T-cell (primary cell): ENCODE measurements around the gene BARX2. TPM values are rescaled to one million over a fixed set of nuclear protein-coding genes. Genes with fewer than 3 reads are reported as not detected.

ENCODE experiments used
- ATAC-seq, 4 experiments: fragments of 200-7000 bp in 3 of 4; fragments of 150-1000 bp in 1 of 4; cut with Tn5 transposase; replicated peaks in 1 of 4; 1 replicate in 3 of 4; 2 replicates in 1 of 4; pipeline ENCODE4 v1.10.0; 2021; ENCODE audit warnings: moderate library complexity in 3 of 4, mild to moderate bottlenecking in 2 of 4, moderate number of reproducible peaks in 1 of 4
- CTCF ChIA-PET, 2 donors: fragments of 300-600 bp; sonication (Branson Sonifier 250); formaldehyde crosslinking; loops; one replicate each; lab custom pipeline; 2022; ENCODE audit warnings: antibody characterized with exemption in 2 of 2; lab: Charles Lee
- POLR2A ChIA-PET, 2 donors: fragments of 300-600 bp; sonication (Branson Sonifier 250); formaldehyde crosslinking; loops; one replicate each; lab custom pipeline; 2022; ENCODE audit warnings: antibody characterized with exemption in 2 of 2; lab: Charles Lee
- DNase-seq, 35 experiments: peaks; one replicate each; pipeline versions ENCODE4 v3.0.0 to v3.0.0-alpha.2; 2013 to 2023
- H3K27ac ChIP-seq: one replicate; pipeline ENCODE4 v1.5.1; 2013; ENCODE audit warnings: low read length
- H3K27me3 ChIP-seq, 2 experiments: replicated peaks in 1 of 2; 1 replicate in 1 of 2; 2 replicates in 1 of 2; pipeline versions ENCODE4 v1.6.1 to v1.7.0; 2013; ENCODE audit warnings: low read length in 1 of 2, mixed read lengths in 1 of 2; ENCODE audit not compliant: control insufficient read depth in 2 of 2, insufficient read depth in 2 of 2; ENCODE audit errors: extremely low read depth in 1 of 2
- H3K36me3 ChIP-seq, 2 donors: 1 replicate in 1 of 2; 2 replicates in 1 of 2; pipeline versions ENCODE4 v1.6.1 to v1.7.0; 2013; ENCODE audit warnings: low read length in 1 of 2; ENCODE audit not compliant: control insufficient read depth in 2 of 2, insufficient read depth in 1 of 2; ENCODE audit errors: extremely low read depth in 1 of 2
- H3K4me1 ChIP-seq, 2 experiments: 1 replicate in 1 of 2; 2 replicates in 1 of 2; pipeline versions ENCODE4 v1.6.1 to v1.7.0; 2013; ENCODE audit warnings: low read length in 2 of 2, mixed read lengths in 1 of 2; ENCODE audit not compliant: insufficient read depth in 2 of 2, control insufficient read depth in 1 of 2; ENCODE audit errors: extremely low read depth in 1 of 2
- H3K4me3 ChIP-seq, 2 donors: 1 replicate in 1 of 2; 2 replicates in 1 of 2; pipeline versions ENCODE4 v1.5.1 to v1.7.0; 2013; ENCODE audit warnings: mild to moderate bottlenecking in 2 of 2, low read length in 1 of 2, moderate library complexity in 1 of 2; ENCODE audit not compliant: control insufficient read depth in 1 of 2; ENCODE audit errors: extremely low read depth in 1 of 2
- H3K9me3 ChIP-seq: 2 replicates; pipeline ENCODE4 v1.7.0; 2013
- H3K27ac Mint-ChIP-seq, 2 donors: one replicate each; pipeline ENCODE4 v1.8.0; 2020 to 2021; ENCODE audit warnings: mild to moderate bottlenecking in 2 of 2, mixed read lengths in 2 of 2
- H3K27me3 Mint-ChIP-seq, 2 donors: one replicate each; pipeline ENCODE4 v1.8.0; 2021 to 2022; ENCODE audit warnings: mixed read lengths in 2 of 2
- H3K36me3 Mint-ChIP-seq: one replicate; pipeline ENCODE4 v1.8.0; 2021; ENCODE audit warnings: mixed read lengths
- H3K4me1 Mint-ChIP-seq, 3 donors: one replicate each; pipeline ENCODE4 v1.8.0; 2020 to 2022; ENCODE audit warnings: mixed read lengths in 3 of 3, mild to moderate bottlenecking in 1 of 3
- H3K4me3 Mint-ChIP-seq, 3 donors: one replicate each; pipeline ENCODE4 v1.8.0; 2020 to 2022; ENCODE audit warnings: mild to moderate bottlenecking in 3 of 3, mixed read lengths in 3 of 3, moderate library complexity in 3 of 3
- H3K9me3 Mint-ChIP-seq, 3 donors: one replicate each; pipeline ENCODE4 v1.8.0; 2020 to 2022; ENCODE audit warnings: mixed read lengths in 3 of 3
- WGBS: methylation state at CpG from one replicate; pipeline ENCODE4 v1.1.5; 2013; ENCODE audit warnings: missing lambda C conversion rate; ENCODE audit not compliant: insufficient coverage; 5-methylcytosine and 5-hydroxymethylcytosine counted together
- total RNA-seq, 35 experiments: library from RNA in 6 of 35; stranded (reverse) in 6 of 35; fragments of 120-200 nt in 1 of 35; gene quantifications; one replicate each; pipeline versions ENCODE4 v1.2.1 to v1.2.4 and lab custom pipeline; 2013 to 2026

The BARX2 gene
- total RNA-seq, 5 donors from 2014 or later (not counting 1 experiment from before 2014, with no cell fraction given): not detected

GRCh38 chr11:129377739-129378138 is 2.1 kb downstream of the BARX2 start:
- ChIA-PET POLR2A (no interaction called here), CTCF (no interaction called here)
- ATAC-seq (no peak), DNase-seq (no peak)
- no peak overlapping the region for H3K4me3 Mint-ChIP-seq
- H3K36me3 Mint-ChIP-seq: no peaks in the 10 kb centered on the region
- Histone ChIP-seq H3K4me3 (no peak overlapping the region), H3K4me1 (peaks cover 5 to 27% of the 10 kb centered on the region in 2 experiments), H3K9me3 (no peaks in the 10 kb centered on the region), H3K36me3 (no peaks in the 10 kb centered on the region), H3K27ac (no peak overlapping the region), H3K27me3 (peaks cover 17 to 36% of the 10 kb centered on the region in 2 experiments)
- H3K27ac Mint-ChIP-seq: no peak overlapping the region
- H3K4me1 Mint-ChIP-seq: peaks cover 18 to 22% (median 21%) of the 10 kb centered on the region in 3 donors
- H3K27me3 Mint-ChIP-seq: peaks cover 56 to 68% of the 10 kb centered on the region in 2 donors
- H3K9me3 Mint-ChIP-seq: no peaks in the 10 kb centered on the region
- WGBS: 69% methylated on average over 5 of the region's 7 CpGs

DNA sequence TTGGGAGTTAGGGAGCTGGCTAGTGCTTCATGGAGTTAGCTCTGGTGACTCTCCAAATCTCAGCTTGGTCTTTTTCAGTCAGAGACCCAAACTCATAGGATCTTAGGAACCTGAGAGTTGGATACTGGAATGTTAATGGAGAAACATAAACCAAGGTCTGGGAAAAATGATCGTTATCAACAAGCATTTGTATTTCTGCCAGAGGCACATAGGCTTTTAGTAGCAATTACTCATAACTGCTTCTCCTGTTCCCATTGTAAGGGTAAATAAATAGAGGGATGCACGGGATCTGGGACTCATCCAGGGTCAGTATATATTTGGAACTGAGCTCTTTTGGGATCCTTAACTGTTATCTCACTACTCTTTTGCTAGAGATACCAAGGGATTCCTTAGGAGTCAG is 4.8 kb downstream of the BARX2 start:
- H3K36me3 ChIP-seq: no peaks in the 10 kb centered on the region
- H3K27me3 ChIP-seq: peaks cover 13 to 14% of the 10 kb centered on the region in 2 experiments
- Mint-ChIP-seq H3K36me3 (no peaks in the 10 kb centered on the region), H3K27me3 (peaks cover 63 to 64% of the 10 kb centered on the region in 2 donors), H3K4me1 (peaks cover 7 to 8% (median 8%) of the 10 kb centered on the region in 3 donors), H3K9me3 (no peaks in the 10 kb centered on the region), H3K4me3 (no peak overlapping the region), H3K27ac (no peak overlapping the region)
- no peaks in the 10 kb centered on the region for H3K9me3 ChIP-seq
- ChIA-PET POLR2A (no interaction called here), CTCF (no interaction called here)
- WGBS: no CpG with 5 or more reads among the region's 2 CpGs
- H3K27ac ChIP-seq: no peak overlapping the region
- DNase-seq (no peak), ATAC-seq (no peak)
- no peak overlapping the region for H3K4me3 ChIP-seq
- H3K4me1 ChIP-seq: peaks cover 0 to 5% of the 10 kb centered on the region in 2 experiments

DNA sequence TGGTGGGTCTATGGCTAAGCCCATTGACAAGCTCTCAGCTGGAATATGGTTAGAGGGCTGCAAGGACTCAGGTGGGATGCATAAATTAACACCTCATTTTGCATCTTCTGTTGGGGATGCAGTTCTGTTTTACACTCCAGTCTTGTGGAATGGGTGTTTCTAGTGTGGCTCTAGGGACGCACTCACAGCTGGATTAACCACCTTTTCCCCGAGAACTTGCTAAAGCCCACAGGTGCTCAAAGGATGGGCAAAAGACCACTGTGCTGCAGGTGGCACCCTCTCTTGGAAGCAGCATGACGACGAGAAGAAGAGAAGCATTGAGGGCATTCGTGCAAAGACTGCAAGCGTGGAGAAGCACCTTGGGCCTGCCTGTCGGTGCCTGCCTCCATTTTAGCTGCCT is 6.9 kb downstream of the BARX2 start:
- peaks cover 3 to 7% of the 10 kb centered on the region in 2 experiments for H3K27me3 ChIP-seq
- Mint-ChIP-seq H3K27ac (peak overlapping the region in 1 of 2 donors; percentile 50), H3K4me1 (no peaks in the 10 kb centered on the region), H3K4me3 (no peak overlapping the region), H3K36me3 (no peaks in the 10 kb centered on the region), H3K9me3 (no peaks in the 10 kb centered on the region), H3K27me3 (peaks cover 55 to 62% of the 10 kb centered on the region in 2 donors)
- no peak overlapping the region for H3K27ac ChIP-seq
- no peaks in the 10 kb centered on the region for H3K36me3 ChIP-seq
- H3K9me3 ChIP-seq: no peaks in the 10 kb centered on the region
- CTCF ChIA-PET: no interaction called here
- no peaks in the 10 kb centered on the region for H3K4me1 ChIP-seq
- H3K4me3 ChIP-seq: no peak overlapping the region
- POLR2A ChIA-PET: no interaction called here
- WGBS: 77% methylated on average over 7 of the region's 7 CpGs
- ATAC-seq (no peak), DNase-seq (no peak)

DNA sequence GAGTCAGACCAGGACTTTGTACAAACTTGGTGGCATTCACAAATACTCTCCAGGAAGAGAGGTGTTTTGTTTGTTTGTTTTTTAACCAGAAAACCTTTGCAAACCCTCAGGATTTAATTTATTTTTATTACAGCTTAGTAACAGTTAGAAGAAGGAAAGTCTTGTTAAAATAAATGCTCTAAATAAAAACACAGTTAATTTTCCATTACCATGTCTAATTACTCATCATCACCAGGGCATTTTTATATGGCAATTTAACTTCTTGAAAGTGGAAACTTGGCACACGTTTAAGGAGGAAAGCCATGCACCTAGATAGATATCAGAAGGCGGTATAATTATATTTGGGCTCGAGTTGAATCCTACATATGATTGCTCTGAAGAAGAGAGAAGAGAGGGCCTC is 7.4 kb downstream of the BARX2 start:
- H3K9me3 ChIP-seq: no peaks in the 10 kb centered on the region
- H3K4me3 Mint-ChIP-seq: no peak overlapping the region
- H3K4me1 ChIP-seq: no peaks in the 10 kb centered on the region
- no peak for DNase-seq
- no peaks in the 10 kb centered on the region for H3K9me3 Mint-ChIP-seq
- WGBS: 50% methylated on average over 3 of the region's 3 CpGs
- no peaks in the 10 kb centered on the region for H3K4me1 Mint-ChIP-seq
- H3K27ac ChIP-seq: no peak overlapping the region
- H3K27me3 Mint-ChIP-seq: peaks cover 51 to 60% of the 10 kb centered on the region in 2 donors
- ChIA-PET CTCF (interaction anchor here in 1 of 2 donors (0.5 kb wide), 1 partner anchor 145 kb away, joined by 3 read pairs; no protein-coding TSS in a partner anchor), POLR2A (no interaction called here)
- H3K36me3 ChIP-seq: no peaks in the 10 kb centered on the region
- peaks cover 3 to 7% of the 10 kb centered on the region in 2 experiments for H3K27me3 ChIP-seq
- no peak for ATAC-seq
- no peak overlapping the region for H3K27ac Mint-ChIP-seq
- H3K36me3 Mint-ChIP-seq: no peaks in the 10 kb centered on the region
- H3K4me3 ChIP-seq: no peak overlapping the region

GRCh38 chr11:129383502-129383901 is 7.9 kb downstream of the BARX2 start:
- Histone ChIP-seq H3K9me3 (no peaks in the 10 kb centered on the region), H3K27me3 (peaks cover 3 to 7% of the 10 kb centered on the region in 2 experiments), H3K27ac (no peak overlapping the region), H3K4me3 (no peak overlapping the region), H3K36me3 (no peaks in the 10 kb centered on the region), H3K4me1 (no peaks in the 10 kb centered on the region)
- Mint-ChIP-seq H3K4me1 (no peaks in the 10 kb centered on the region), H3K27ac (no peak overlapping the region), H3K27me3 (peaks cover 51 to 63% of the 10 kb centered on the region in 2 donors), H3K4me3 (no peak overlapping the region), H3K36me3 (no peaks in the 10 kb centered on the region), H3K9me3 (no peaks in the 10 kb centered on the region)
- POLR2A ChIA-PET: no interaction called here
- CTCF ChIA-PET: interaction anchor here in 1 of 2 donors (0.5 kb wide), 1 partner anchor 145 kb away, joined by 3 read pairs; no protein-coding TSS in a partner anchor
- ATAC-seq: no peak
- DNase-seq: no peak
- WGBS: 100% methylated on average over 1 of the region's 5 CpGs

DNA sequence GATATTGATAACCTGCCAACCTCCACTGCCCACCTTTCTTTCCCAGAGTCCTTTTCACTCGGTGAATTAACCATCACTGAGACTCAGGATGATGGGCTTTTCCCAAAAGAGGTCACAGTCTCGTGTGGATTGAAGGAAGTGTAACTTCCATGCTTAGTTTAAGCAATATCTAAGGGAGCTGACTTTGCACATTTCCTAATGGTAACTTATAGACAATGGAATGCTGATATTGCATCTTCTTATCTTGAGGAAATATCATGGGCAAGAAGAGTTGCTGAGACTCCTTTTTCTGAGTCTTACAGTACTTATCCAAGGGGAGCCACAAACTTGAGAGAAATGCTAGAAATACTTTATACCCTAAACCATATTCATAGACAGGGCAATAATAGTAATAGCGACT is 8.8 kb downstream of the BARX2 start:
- no peaks in the 10 kb centered on the region for H3K9me3 ChIP-seq
- Mint-ChIP-seq H3K4me1 (no peaks in the 10 kb centered on the region), H3K4me3 (no peak overlapping the region), H3K27me3 (peaks cover 48 to 63% of the 10 kb centered on the region in 2 donors), H3K9me3 (no peaks in the 10 kb centered on the region), H3K36me3 (no peaks in the 10 kb centered on the region), H3K27ac (no peak overlapping the region)
- CTCF ChIA-PET: no interaction called here
- WGBS: no CpG with 5 or more reads among the region's 3 CpGs
- POLR2A ChIA-PET: no interaction called here
- peaks cover 0 to 7% of the 10 kb centered on the region in 2 experiments for H3K27me3 ChIP-seq
- H3K27ac ChIP-seq: no peak overlapping the region
- no peak overlapping the region for H3K4me3 ChIP-seq
- H3K4me1 ChIP-seq: no peaks in the 10 kb centered on the region
- no peak for DNase-seq
- no peaks in the 10 kb centered on the region for H3K36me3 ChIP-seq
- no peak for ATAC-seq

GRCh38 chr11:129385801-129386200 is 10.2 kb downstream of the BARX2 start:
- peaks cover 0 to 7% of the 10 kb centered on the region in 2 experiments for H3K27me3 ChIP-seq
- H3K27me3 Mint-ChIP-seq: peaks cover 50 to 64% of the 10 kb centered on the region in 2 donors
- H3K4me3 Mint-ChIP-seq: no peak overlapping the region
- H3K9me3 ChIP-seq: no peaks in the 10 kb centered on the region
- H3K4me1 ChIP-seq: no peaks in the 10 kb centered on the region
- ATAC-seq (no peak), DNase-seq (no peak)
- no CpG with 5 or more reads among the region's 2 CpGs for WGBS
- H3K27ac Mint-ChIP-seq: no peak overlapping the region
- no peak overlapping the region for H3K4me3 ChIP-seq
- no peaks in the 10 kb centered on the region for H3K36me3 Mint-ChIP-seq
- CTCF ChIA-PET: no interaction called here
- H3K4me1 Mint-ChIP-seq: no peaks in the 10 kb centered on the region
- POLR2A ChIA-PET: no interaction called here
- no peak overlapping the region for H3K27ac ChIP-seq
- no peaks in the 10 kb centered on the region for H3K36me3 ChIP-seq
- no peaks in the 10 kb centered on the region for H3K9me3 Mint-ChIP-seq
